WERI-Rb-1 (cell line): ENCODE measurements around the gene LGR6.
A peak's percentile ranks its signal among the peaks of the same experiment; 100 is the strongest.

Experiments
- DNase-seq: peaks from one replicate; pipeline ENCODE4 v3.0.0-alpha.2; 2020
- H3K27ac ChIP-seq: fragments of 250-450 bp; sonication (Bioruptor Pico); 2 replicates; pipeline ENCODE4 v1.5.1; 2020; ENCODE audit warnings: mild to moderate bottlenecking, moderate library complexity
- H3K27me3 ChIP-seq: fragments of 250-450 bp; sonication (Bioruptor Pico); 2 replicates; pipeline ENCODE4 v1.5.1; 2021; ENCODE audit warnings: mild to moderate bottlenecking, low read depth, moderate library complexity; ENCODE audit not compliant: insufficient read depth, severe bottlenecking
- H3K36me3 ChIP-seq: fragments of 250-450 bp; sonication (Bioruptor Pico); 2 replicates; pipeline ENCODE4 v1.5.1; 2020; ENCODE audit warnings: mild to moderate bottlenecking, moderate library complexity
- H3K4me3 ChIP-seq: 2 replicates; pipeline ENCODE4 v1.5.1; 2011; ENCODE audit warnings: low read depth, mild to moderate bottlenecking, control low read depth, low read length
- H3K9me3 ChIP-seq: fragments of 250-450 bp; sonication (Bioruptor Pico); 2 replicates; pipeline ENCODE4 v1.5.1; 2021; ENCODE audit warnings: mild to moderate bottlenecking, moderate library complexity; ENCODE audit not compliant: severe bottlenecking
- TF ChIP-seq, protein P1 (sequence below): IDR thresholded peaks from 2 replicates; pipeline ENCODE4 v1.5.1; 2011; ENCODE audit warnings: low read depth, mild to moderate bottlenecking, control low read depth, inconsistent platforms, low read length

Gene LGR6

GRCh38 chr1:202241376-202242079 is 47.9 kb downstream of the LGR6 start:
- Histone ChIP-seq H3K27me3 (no peaks in the 10 kb centered on the region), H3K4me3 (no peak overlapping the region), H3K9me3 (peaks cover 2% of the 10 kb centered on the region), H3K36me3 (no peaks in the 10 kb centered on the region), H3K27ac (no peak overlapping the region)
- peak; percentile 9 for DNase-seq
- TF ChIP-seq, protein P1, sequence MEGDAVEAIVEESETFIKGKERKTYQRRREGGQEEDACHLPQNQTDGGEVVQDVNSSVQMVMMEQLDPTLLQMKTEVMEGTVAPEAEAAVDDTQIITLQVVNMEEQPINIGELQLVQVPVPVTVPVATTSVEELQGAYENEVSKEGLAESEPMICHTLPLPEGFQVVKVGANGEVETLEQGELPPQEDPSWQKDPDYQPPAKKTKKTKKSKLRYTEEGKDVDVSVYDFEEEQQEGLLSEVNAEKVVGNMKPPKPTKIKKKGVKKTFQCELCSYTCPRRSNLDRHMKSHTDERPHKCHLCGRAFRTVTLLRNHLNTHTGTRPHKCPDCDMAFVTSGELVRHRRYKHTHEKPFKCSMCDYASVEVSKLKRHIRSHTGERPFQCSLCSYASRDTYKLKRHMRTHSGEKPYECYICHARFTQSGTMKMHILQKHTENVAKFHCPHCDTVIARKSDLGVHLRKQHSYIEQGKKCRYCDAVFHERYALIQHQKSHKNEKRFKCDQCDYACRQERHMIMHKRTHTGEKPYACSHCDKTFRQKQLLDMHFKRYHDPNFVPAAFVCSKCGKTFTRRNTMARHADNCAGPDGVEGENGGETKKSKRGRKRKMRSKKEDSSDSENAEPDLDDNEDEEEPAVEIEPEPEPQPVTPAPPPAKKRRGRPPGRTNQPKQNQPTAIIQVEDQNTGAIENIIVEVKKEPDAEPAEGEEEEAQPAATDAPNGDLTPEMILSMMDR: no peak

GRCh38 chr1:202242080-202242419 is 48.5 kb downstream of the LGR6 start:
- Histone ChIP-seq H3K36me3 (no peaks in the 10 kb centered on the region), H3K4me3 (no peak overlapping the region), H3K27ac (no peak overlapping the region), H3K27me3 (no peaks in the 10 kb centered on the region), H3K9me3 (peaks cover 2% of the 10 kb centered on the region)
- TF ChIP-seq, protein P1: no peak
- DNase-seq: peak; percentile 1

- TF ChIP-seq, protein P1: no peak
- Histone ChIP-seq H3K27ac (no peak overlapping the region), H3K36me3 (no peaks in the 10 kb centered on the region), H3K9me3 (peaks cover 2% of the 10 kb centered on the region), H3K4me3 (no peak overlapping the region), H3K27me3 (no peaks in the 10 kb centered on the region)
- DNase-seq: peak; percentile 7
These were observed 49.4 kb downstream of the LGR6 start for GRCh38 chr1:202243006-202243405.

DNA sequence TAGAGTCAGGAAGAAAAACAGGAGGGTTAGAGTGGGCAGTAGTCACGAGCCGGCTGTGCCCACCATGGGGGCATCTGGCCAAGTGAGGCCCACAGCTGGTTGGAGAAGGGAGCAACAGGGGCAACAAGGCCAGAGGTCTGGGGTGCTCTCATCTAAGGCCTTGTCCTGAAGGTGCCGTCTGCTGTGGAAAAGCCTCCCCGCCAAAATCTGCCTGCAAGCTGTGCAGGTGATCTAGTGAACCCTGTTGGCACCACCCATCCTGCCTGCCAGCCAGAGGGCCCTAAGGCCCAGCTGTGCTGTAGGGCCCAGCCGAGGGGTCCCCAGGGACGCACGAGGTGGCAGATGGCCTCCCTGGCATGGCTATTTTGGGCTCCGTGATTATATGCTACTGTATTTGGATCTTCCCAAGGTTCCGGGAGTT is 51.3 kb downstream of the LGR6 start:
- Histone ChIP-seq H3K27ac (no peak overlapping the region), H3K9me3 (no peaks in the 10 kb centered on the region), H3K27me3 (no peaks in the 10 kb centered on the region), H3K36me3 (no peaks in the 10 kb centered on the region), H3K4me3 (no peak overlapping the region)
- TF ChIP-seq, protein P1: no peak
- peak; percentile 20 for DNase-seq

GRCh38 chr1:202245391-202245790 is 51.8 kb downstream of the LGR6 start:
- no peak overlapping the region for H3K4me3 ChIP-seq
- H3K9me3 ChIP-seq: no peaks in the 10 kb centered on the region
- H3K27ac ChIP-seq: no peak overlapping the region
- DNase-seq: peak; percentile 10
- TF ChIP-seq, protein P1: no peak
- H3K27me3 ChIP-seq: no peaks in the 10 kb centered on the region
- H3K36me3 ChIP-seq: no peaks in the 10 kb centered on the region

DNA sequence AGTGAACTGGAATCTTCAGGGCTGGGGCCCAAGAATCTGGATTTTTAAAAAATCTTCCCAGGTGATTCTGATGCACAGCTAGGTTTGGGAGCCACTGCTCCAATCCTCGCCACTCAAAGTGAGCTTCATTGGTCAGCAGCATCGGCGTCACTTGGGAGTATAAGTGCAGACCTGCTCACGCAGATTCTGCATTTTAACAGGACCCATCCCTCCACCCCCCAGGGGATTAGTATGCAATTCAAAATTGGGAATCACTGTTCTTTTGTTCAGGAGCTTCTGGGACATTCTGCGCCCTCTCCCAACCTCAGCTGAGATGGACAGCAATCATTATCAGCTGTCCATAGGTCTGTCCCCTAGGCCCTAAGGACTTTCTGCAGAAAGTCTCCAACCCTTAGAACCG is 53.5 kb downstream of the LGR6 start:
- Histone ChIP-seq H3K27ac (no peak overlapping the region), H3K4me3 (no peak overlapping the region)

More for the DNA sequence above, 53.5 kb downstream of the LGR6 start:
- no peaks in the 10 kb centered on the region for H3K27me3 ChIP-seq
- H3K36me3 ChIP-seq: no peaks in the 10 kb centered on the region
- H3K9me3 ChIP-seq: no peaks in the 10 kb centered on the region
- DNase-seq: peak; percentile 9
- TF ChIP-seq, protein P1: no peak
